Caco-2 (cell line): ENCODE data around the gene F2. TPM values are rescaled to one million over a fixed set of nuclear protein-coding genes. Genes with fewer than 3 reads are reported as not detected.
A peak's percentile ranks its signal among the peaks of the same experiment; 100 is the strongest.

Experiments
- BruUV-seq: library from RNA; stranded (reverse); fragments of 400-500 nt; replicated peaks from 2 replicates; lab custom pipeline; 2021; lab: Mats Ljungman, UMichigan
- CTCF ChIA-PET: fragments of 300-600 bp; sonication (Branson Sonifier 250); formaldehyde crosslinking; loops from one replicate; lab custom pipeline; 2022; ENCODE audit warnings: antibody characterized with exemption; lab: Charles Lee
- POLR2A ChIA-PET: fragments of 300-600 bp; sonication (Branson Sonifier 250); formaldehyde crosslinking; loops from one replicate; lab custom pipeline; 2022; ENCODE audit warnings: antibody characterized with exemption; lab: Charles Lee
- DNase-seq, 2 experiments: peaks; one replicate each; pipeline versions ENCODE4 v3.0.0 to v3.0.0-alpha.2; 2020 to 2022
- H3K27me3 ChIP-seq: replicated peaks from 2 replicates; pipeline ENCODE4 v1.6.0; 2011; ENCODE audit warnings: low read length; ENCODE audit not compliant: control insufficient read depth, insufficient read depth
- H3K36me3 ChIP-seq: 2 replicates; pipeline ENCODE4 v1.5.1; 2011; ENCODE audit warnings: low read length; ENCODE audit not compliant: control insufficient read depth, insufficient read depth
- H3K4me1 ChIP-seq: fragments of 250-450 bp; sonication (Bioruptor Pico); 2 replicates; pipeline ENCODE4 v1.5.1; 2020; ENCODE audit warnings: mild to moderate bottlenecking
- H3K4me3 ChIP-seq: 2 replicates; pipeline ENCODE4 v1.5.1; 2011; ENCODE audit warnings: low read depth, mild to moderate bottlenecking, control low read depth, low read length
- H3K9me3 ChIP-seq: fragments of 250-450 bp; sonication (Bioruptor Pico); 2 replicates; pipeline ENCODE4 v1.5.1; 2020; ENCODE audit warnings: mild to moderate bottlenecking, moderate library complexity
- H3K27ac Mint-ChIP-seq: one replicate; pipeline ENCODE4 v1.8.0; 2022; ENCODE audit warnings: mixed read lengths; ENCODE audit not compliant: unreplicated experiment
- H3K27me3 Mint-ChIP-seq: one replicate; pipeline ENCODE4 v1.8.0; 2022; ENCODE audit warnings: mixed read lengths; ENCODE audit not compliant: insufficient read depth, unreplicated experiment
- H3K36me3 Mint-ChIP-seq: one replicate; pipeline ENCODE4 v1.8.0; 2022; ENCODE audit warnings: mild to moderate bottlenecking, mixed read lengths; ENCODE audit not compliant: insufficient read depth, unreplicated experiment
- H3K4me1 Mint-ChIP-seq: one replicate; pipeline ENCODE4 v1.8.0; 2022; ENCODE audit warnings: low read depth, mixed read lengths; ENCODE audit not compliant: unreplicated experiment
- H3K4me3 Mint-ChIP-seq: one replicate; pipeline ENCODE4 v1.8.0; 2022; ENCODE audit warnings: mild to moderate bottlenecking, moderate library complexity, mixed read lengths; ENCODE audit not compliant: unreplicated experiment
- H3K9me3 Mint-ChIP-seq: one replicate; pipeline ENCODE4 v1.8.0; 2022; ENCODE audit warnings: mixed read lengths; ENCODE audit not compliant: unreplicated experiment
- CTCF ChIP-seq, 2 experiments: fragments of 200-600 bp in 1 of 2; IDR thresholded peaks; 1 replicate in 1 of 2; 2 replicates in 1 of 2; pipeline versions ENCODE4 v1.5.1 to v1.8.0; 2011 to 2022; ENCODE audit warnings: antibody characterized with exemption in 1 of 2, control low read depth in 1 of 2, inconsistent platforms in 1 of 2, low read depth in 1 of 2, low read length in 1 of 2, mild to moderate bottlenecking in 1 of 2, moderate library complexity in 1 of 2; ENCODE audit not compliant: insufficient read depth in 1 of 2, severe bottlenecking in 1 of 2, unreplicated experiment in 1 of 2
- intact Hi-C: fragments of 100-400 bp; cut with micrococcal nuclease; formaldehyde crosslinking; loops from one replicate; pipeline ENCODE4 v1.10.0; 2022; ENCODE audit not compliant: unreplicated experiment
- total RNA-seq: library from RNA; stranded (reverse); gene quantifications from 2 replicates; pipeline ENCODE4 v1.2.3, GENCODE V29; 2022

Gene F2
- total RNA-seq, 1 experiment from 2014 or later = 60.0 TPM

- H3K36me3 Mint-ChIP-seq = peaks cover 23% of the 10 kb centered on the region
- Histone ChIP-seq H3K36me3 (peaks cover 12% of the 10 kb centered on the region), H3K4me1 (no peaks in the 10 kb centered on the region; the same call in 1 of the 2 replicates), H3K9me3 (no peaks in the 10 kb centered on the region), H3K27me3 (no peaks in the 10 kb centered on the region), H3K4me3 (no peak overlapping the region)
- H3K9me3 Mint-ChIP-seq = no peaks in the 10 kb centered on the region
- ChIA-PET POLR2A (interaction anchor here (1.3 kb wide), 1 partner anchor 17 kb away, joined by 3 read pairs; no protein-coding TSS in a partner anchor), CTCF (no interaction called here)
- BruUV-seq = no TSS peak
- no peak overlapping the region for H3K4me3 Mint-ChIP-seq
- no peak for TF ChIP-seq CTCF (IDR thresholded peaks at IDR 0.05; ENCODE audit: insufficient read depth in 1 of 2, low read depth in 1 of 2, low read length in 1 of 2, severe bottlenecking in 1 of 2, unreplicated experiment in 1 of 2)
- H3K27me3 Mint-ChIP-seq = no peaks in the 10 kb centered on the region
- intact Hi-C loops = no loop called here
- no peaks in the 10 kb centered on the region for H3K4me1 Mint-ChIP-seq
- no peak overlapping the region for H3K27ac Mint-ChIP-seq
- no peak for DNase-seq
Observed at GRCh38 chr11:46692450-46692849, 26.6 kb upstream of the F2 start.

- H3K36me3 ChIP-seq = peaks cover 7% of the 10 kb centered on the region
- H3K4me3 ChIP-seq = no peak overlapping the region
- ChIA-PET POLR2A (no interaction called here), CTCF (interaction anchor here (0.6 kb wide), 1 partner anchor 180 kb away, joined by 3 read pairs; no protein-coding TSS in a partner anchor)
- no peaks in the 10 kb centered on the region for H3K27me3 ChIP-seq
- Mint-ChIP-seq H3K36me3 (peaks cover 27% of the 10 kb centered on the region), H3K4me3 (no peak overlapping the region), H3K27ac (no peak overlapping the region), H3K27me3 (no peaks in the 10 kb centered on the region), H3K9me3 (no peaks in the 10 kb centered on the region), H3K4me1 (no peaks in the 10 kb centered on the region)
- no peaks in the 10 kb centered on the region for H3K9me3 ChIP-seq
- no peak for DNase-seq
- H3K4me1 ChIP-seq = no peaks in the 10 kb centered on the region; the same call in none of the 2 replicates
- no TSS peak for BruUV-seq
- intact Hi-C loops = no loop called here
- no peak for TF ChIP-seq CTCF (IDR thresholded peaks at IDR 0.05; ENCODE audit: insufficient read depth in 1 of 2, low read depth in 1 of 2, low read length in 1 of 2, severe bottlenecking in 1 of 2, unreplicated experiment in 1 of 2)
Observed at GRCh38 chr11:46693597-46694012, 25.4 kb upstream of the F2 start.

- H3K4me1 ChIP-seq = no peaks in the 10 kb centered on the region; the same call in none of the 2 replicates
- H3K4me3 Mint-ChIP-seq = no peak overlapping the region
- H3K36me3 Mint-ChIP-seq = peaks cover 27% of the 10 kb centered on the region
- H3K27me3 ChIP-seq = no peaks in the 10 kb centered on the region
- H3K9me3 ChIP-seq = no peaks in the 10 kb centered on the region
- H3K27ac Mint-ChIP-seq = peak overlapping the region; percentile 37
- peaks cover 6% of the 10 kb centered on the region for H3K36me3 ChIP-seq
- H3K4me3 ChIP-seq = no peak overlapping the region
- CTCF ChIA-PET = no interaction called here
- H3K9me3 Mint-ChIP-seq = no peaks in the 10 kb centered on the region
- H3K27me3 Mint-ChIP-seq = no peaks in the 10 kb centered on the region
- intact Hi-C loops = no loop called here
- BruUV-seq = no TSS peak
- H3K4me1 Mint-ChIP-seq = no peaks in the 10 kb centered on the region
- no peak for DNase-seq
- no peak for TF ChIP-seq CTCF (IDR thresholded peaks at IDR 0.05; ENCODE audit: insufficient read depth in 1 of 2, low read depth in 1 of 2, low read length in 1 of 2, severe bottlenecking in 1 of 2, unreplicated experiment in 1 of 2)
- POLR2A ChIA-PET = no interaction called here
Observed at GRCh38 chr11:46694072-46694471, 24.9 kb upstream of the F2 start.
